Heart right ventricle (tissue), 16 donors: Measurements from ENCODE around the gene NOL6. TPM values are rescaled to one million over a fixed set of nuclear protein-coding genes. Genes with fewer than 3 reads are reported as not detected.
"Not testable (repeated sequence)": the region's sequence is repeated elsewhere in the genome, so short reads cannot be mapped to it uniquely, and the experiment has no call there.

ENCODE experiments used
- ATAC-seq, 8 donors: fragments of 200-7000 bp; cut with Tn5 transposase; one replicate each; pipeline ENCODE4 v1.9.1; 2020; ENCODE audit warnings: mild to moderate bottlenecking in 8 of 8, moderate library complexity in 8 of 8, moderate number of reproducible peaks in 1 of 8
- DNase-seq, 2 donors: peaks; one replicate each; pipeline ENCODE4 v3.0.0-alpha.2; 2020
- H3K27ac ChIP-seq, 10 donors: fragments of 200-600 bp; sonication (generic) in 2 of 10; one replicate each; pipeline versions ENCODE4 v1.5.0 to v1.8.0; 2020 to 2022; ENCODE audit warnings: mild to moderate bottlenecking in 3 of 10
- H3K27me3 ChIP-seq, 7 donors: fragments of 200-600 bp; one replicate each; pipeline ENCODE4 v1.8.0; 2021 to 2022; ENCODE audit warnings: mild to moderate bottlenecking in 2 of 7
- H3K36me3 ChIP-seq, 9 donors: fragments of 200-600 bp; sonication (generic) in 1 of 9; one replicate each; pipeline versions ENCODE4 v1.5.0 to v1.8.0; 2020 to 2022; ENCODE audit warnings: mild to moderate bottlenecking in 2 of 9
- H3K4me1 ChIP-seq, 9 donors: fragments of 200-600 bp; sonication (generic) in 1 of 9; one replicate each; pipeline versions ENCODE4 v1.5.0 to v1.8.0; 2020 to 2022; ENCODE audit warnings: mild to moderate bottlenecking in 4 of 9
- H3K4me3 ChIP-seq, 10 donors: fragments of 200-600 bp; sonication (generic) in 2 of 10; one replicate each; pipeline versions ENCODE4 v1.5.0 to v1.8.0; 2020 to 2022; ENCODE audit warnings: mild to moderate bottlenecking in 7 of 10, moderate library complexity in 2 of 10
- H3K9me3 ChIP-seq, 11 donors: fragments of 200-600 bp in 10 of 11; sonication (generic) in 2 of 11; one replicate each; pipeline versions ENCODE4 v1.5.0 to v1.8.0; 2013 to 2022; ENCODE audit warnings: mild to moderate bottlenecking in 2 of 11, control low read depth in 1 of 11, moderate library complexity in 1 of 11
- CTCF ChIP-seq, 9 donors: fragments of 200-600 bp; sonication (generic) in 2 of 9; IDR thresholded peaks; one replicate each; pipeline versions ENCODE4 v1.5.0 to v1.8.0; 2021 to 2022; ENCODE audit warnings: antibody characterized with exemption in 9 of 9, mild to moderate bottlenecking in 5 of 9, moderate library complexity in 1 of 9
- WGBS, 2 donors: extraction: QIAGEN DNeasy Blood & Tissue Kit; methylation state at CpG; one replicate each; pipeline ENCODE4 v1.1.7; 2013; ENCODE audit warnings: inconsistent platforms in 1 of 2; 5-methylcytosine and 5-hydroxymethylcytosine counted together
- intact Hi-C, 10 donors: fragments of 100-400 bp; cut with DNase I; formaldehyde crosslinking; loops; one replicate each; pipeline versions ENCODE4 v1.11.1 to v1.14.2; 2022
- polyA plus RNA-seq, 2 donors: library from polyadenylated mRNA; stranded (reverse); fragments of 200-250 nt; gene quantifications; one replicate each; pipeline ENCODE4 v1.2.3, GENCODE V29; 2013
- total RNA-seq, 10 donors: library from RNA; stranded (reverse); fragmentation: NEBNext Ultra II Directional in 3 of 10; extraction: Animal tissue kit (Norgen Biotek cat#: 25700) in 3 of 10; gene quantifications; one replicate each; pipeline versions ENCODE4 v1.2.1 to v1.2.4, GENCODE V29; 2021 to 2023
- donor health status: Arrhythmogenic right ventricular cardiomyopathy.
- donor health status: ischemic (EF 13 %, LVEDD 7.1; RV severe dilation, severe dysfunction).
- donor health status: healthy with polysubstance abuse.
- donor health status: DM: no; HTN: yes; CAD: no.
- donor health status: DM: no; HTN: no; CAD: no.
- donor health status: ischemic (EF 25% LVEDD 6.9; RV normal size, moderate dysfunction).
- donor health status: ischemic (EF 25% LVEDD 5.7; RV mildly dilated, moderate dysfunction).
- donor health status: healthy.
- donor health status: DM: yes; HTN: yes; CAD: no.
- donor health status: Ischemic cardiomyopathy.
- donor health status: ischemic (EF 35%, LVEDD 5.7; RV mildly dilated, moderate dysfunction).
- donor health status: nonischemic (EF 11% LVEDD 7.7; RV severe dilation, severe dysfunction).
- donor health status: DM: yes; HTN: yes; CAD: no.
- donor health status: PGD.
- donor health status: ischemic (EF 29% LVEDD 5.4; RV normal size, mild dysfunction).
- donor health status: nonischemic (EF 23%, LVEDD 6.1; RV moderate dilation, normal function).

NOL6 gene
- total and polyA plus RNA-seq, 12 donors, result 13.0 to 23.2 (median 15.1) TPM

DNA sequence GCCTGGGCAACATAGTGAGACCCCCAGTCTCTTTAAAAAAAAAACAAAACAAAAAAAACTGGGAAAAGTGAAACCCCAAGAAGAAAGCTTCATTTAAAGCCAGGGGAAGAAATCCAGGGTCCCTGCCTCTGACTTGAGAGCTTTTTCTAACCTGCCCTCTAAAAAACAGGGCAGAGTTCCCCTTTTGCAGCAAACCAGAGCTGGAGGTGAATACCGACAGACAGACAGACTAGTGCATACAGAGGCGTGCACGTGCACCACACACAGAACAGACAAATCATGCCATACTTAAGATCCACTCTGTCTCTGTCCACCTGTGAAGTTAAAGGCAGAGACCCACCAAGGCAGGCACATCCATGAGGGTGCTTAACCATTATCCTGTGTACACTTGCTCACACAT, 14.6 kb downstream of the NOL6 start:
- WGBS, 2 donors, result 73 to 75% methylated on average over 3 of the region's 3 CpGs
- Histone ChIP-seq H3K4me3 (no peak overlapping the region), H3K27me3 (no peaks in the 10 kb centered on the region), H3K27ac (no peak overlapping the region), H3K4me1 (peaks cover 0 to 7% (median 0%) of the 10 kb centered on the region in 9 donors), H3K36me3 (peaks cover 0 to 36% (median 22%) of the 10 kb centered on the region in 9 donors), H3K9me3 (no peaks in the 10 kb centered on the region)
- DNase-seq, result no peak
- intact Hi-C loops, result loop anchor here in 1 of 10 donors (5.0 kb wide), 1 partner anchor 87 kb away; no protein-coding TSS in a partner anchor
- TF ChIP-seq CTCF (IDR thresholded peaks at IDR 0.05), result no peak
- ATAC-seq, result no peak

- TF ChIP-seq CTCF (IDR thresholded peaks at IDR 0.05), result no peak
- Histone ChIP-seq H3K27me3 (no peaks in the 10 kb centered on the region), H3K27ac (no peak overlapping the region), H3K4me1 (peaks cover 0 to 7% (median 0%) of the 10 kb centered on the region in 9 donors), H3K9me3 (no peaks in the 10 kb centered on the region), H3K4me3 (no peak overlapping the region), H3K36me3 (peaks cover 0 to 29% (median 15%) of the 10 kb centered on the region in 9 donors)
- 55 to 63% methylated on average over 4 of the region's 4 CpGs for WGBS, 2 donors
- intact Hi-C loops, result loop anchor here in 1 of 10 donors (5.0 kb wide), 1 partner anchor 86 kb away; no protein-coding TSS in a partner anchor
- ATAC-seq (no peak), DNase-seq (no peak)
These were observed 15.3 kb downstream of the NOL6 start for GRCh38 chr9:33458444-33458843.

GRCh38 chr9:33455945-33456344, 17.8 kb downstream of the NOL6 start:
- H3K4me3 ChIP-seq, result no peak overlapping the region
- no peak for DNase-seq
- peaks cover 0 to 12% (median 0%) of the 10 kb centered on the region in 9 donors for H3K4me1 ChIP-seq
- no peak for ATAC-seq
- no peak for TF ChIP-seq CTCF (IDR thresholded peaks at IDR 0.05)
- no peaks in the 10 kb centered on the region for H3K27me3 ChIP-seq
- WGBS, 2 donors, result 81 to 84% methylated on average over 7 of the region's 7 CpGs
- intact Hi-C loops, result loop anchor here in 1 of 10 donors (5.0 kb wide), 1 partner anchor 84 kb away; no protein-coding TSS in a partner anchor
- H3K27ac ChIP-seq, result no peak overlapping the region
- no peaks in the 10 kb centered on the region for H3K9me3 ChIP-seq
- H3K36me3 ChIP-seq, result peaks cover 0 to 4% (median 0%) of the 10 kb centered on the region in 9 donors

- H3K4me1 ChIP-seq, result peaks cover 0 to 12% (median 0%) of the 10 kb centered on the region in 9 donors
- H3K9me3 ChIP-seq, H3K27ac ChIP-seq, H3K4me3 ChIP-seq, H3K36me3 ChIP-seq, DNase-seq, H3K27me3 ChIP-seq, ATAC-seq: not testable (repeated sequence)
- 94 to 98% methylated on average over 8 of the region's 8 CpGs for WGBS, 2 donors
- intact Hi-C loops, result loop anchor here in 1 of 10 donors (5.0 kb wide), 1 partner anchor 83 kb away; no protein-coding TSS in a partner anchor
These were observed 18.3 kb downstream of the NOL6 start for GRCh38 chr9:33455456-33455855.

DNA sequence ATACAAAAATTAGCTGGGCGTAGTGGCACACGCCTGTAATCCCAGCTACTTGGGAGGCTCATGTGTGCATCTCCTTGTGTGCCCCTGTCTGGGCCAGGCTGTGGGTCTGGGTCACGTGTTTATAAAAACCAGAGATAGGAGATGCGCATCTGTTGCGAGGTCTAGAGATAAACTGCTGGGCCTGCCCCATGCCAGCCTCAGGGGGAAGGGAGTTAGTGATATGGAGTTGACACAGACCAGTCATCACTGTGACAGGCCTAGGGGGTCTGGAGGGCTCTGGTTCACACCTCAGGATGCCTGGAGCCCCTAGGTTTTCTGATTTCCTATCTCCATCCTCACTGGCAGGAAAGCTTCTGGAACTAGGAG, 19.1 kb downstream of the NOL6 start:
- intact Hi-C loops, result loop anchor here in 2 of 10 donors (5.0 kb wide), 2 partner anchors 47 to 82 kb away; no protein-coding TSS in a partner anchor
- 81 to 84% methylated on average over 5 of the region's 5 CpGs for WGBS, 2 donors
- DNase-seq, result not testable (repeated sequence)

More for the DNA sequence above, 19.1 kb downstream of the NOL6 start:
- not testable (repeated sequence) for H3K27me3 ChIP-seq, H3K27ac ChIP-seq, ATAC-seq, H3K9me3 ChIP-seq, H3K4me3 ChIP-seq, H3K36me3 ChIP-seq
- peaks cover 0 to 12% (median 0%) of the 10 kb centered on the region in 9 donors for H3K4me1 ChIP-seq
